Upper lobe of left lung (tissue), 4 donors: ENCODE data around the gene KRT40.

Experiments used
- EP300 ChIP-seq, 4 donors: sonication (generic); formaldehyde crosslinking; IDR thresholded peaks; one replicate each; pipeline ENCODE4 v1.5.1; 2017; ENCODE audit warnings: antibody characterized with exemption in 4 of 4, control low read depth in 2 of 4
- POLR2A ChIP-seq, 4 donors: fragments of 450-650 bp; IDR thresholded peaks; one replicate each; pipeline ENCODE4 v1.5.1; 2016 to 2017; ENCODE audit warnings: antibody characterized with exemption in 4 of 4, mild to moderate bottlenecking in 2 of 4
- POLR2AphosphoS5 ChIP-seq, 2 donors: sonication (generic); formaldehyde crosslinking; IDR thresholded peaks; one replicate each; pipeline ENCODE4 v1.5.1; 2017; ENCODE audit warnings: antibody characterized with exemption in 2 of 2
- TF ChIP-seq, protein P1 (sequence below), 6 experiments: fragments of 450-650 bp in 4 of 6; fragments of 200-600 bp in 2 of 6; sonication (generic) in 2 of 6; IDR thresholded peaks; one replicate each; pipeline ENCODE4 v1.5.1; 2016 to 2019; ENCODE audit warnings: antibody characterized with exemption in 6 of 6

DNA sequence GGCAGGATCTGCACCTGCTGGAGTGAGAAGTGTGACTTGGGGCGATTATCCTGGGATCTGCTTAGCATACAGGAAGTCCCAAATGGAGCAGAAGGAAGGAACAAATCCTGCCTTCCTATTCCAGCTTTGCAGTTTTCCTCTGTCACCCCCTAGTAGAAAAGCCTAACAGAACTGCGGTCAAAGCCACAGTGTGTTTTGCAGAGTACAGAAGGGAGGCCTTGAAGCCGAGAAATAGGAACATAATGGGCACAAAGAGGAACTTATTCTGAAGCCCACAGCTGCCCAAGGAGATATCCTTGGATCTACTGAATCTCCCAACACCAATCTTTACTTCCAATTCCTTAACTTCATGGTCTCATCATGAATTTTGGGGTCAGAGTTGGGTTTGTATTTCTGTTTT lies 34.4 kb upstream of the KRT40 start:
- TF ChIP-seq, protein P1, sequence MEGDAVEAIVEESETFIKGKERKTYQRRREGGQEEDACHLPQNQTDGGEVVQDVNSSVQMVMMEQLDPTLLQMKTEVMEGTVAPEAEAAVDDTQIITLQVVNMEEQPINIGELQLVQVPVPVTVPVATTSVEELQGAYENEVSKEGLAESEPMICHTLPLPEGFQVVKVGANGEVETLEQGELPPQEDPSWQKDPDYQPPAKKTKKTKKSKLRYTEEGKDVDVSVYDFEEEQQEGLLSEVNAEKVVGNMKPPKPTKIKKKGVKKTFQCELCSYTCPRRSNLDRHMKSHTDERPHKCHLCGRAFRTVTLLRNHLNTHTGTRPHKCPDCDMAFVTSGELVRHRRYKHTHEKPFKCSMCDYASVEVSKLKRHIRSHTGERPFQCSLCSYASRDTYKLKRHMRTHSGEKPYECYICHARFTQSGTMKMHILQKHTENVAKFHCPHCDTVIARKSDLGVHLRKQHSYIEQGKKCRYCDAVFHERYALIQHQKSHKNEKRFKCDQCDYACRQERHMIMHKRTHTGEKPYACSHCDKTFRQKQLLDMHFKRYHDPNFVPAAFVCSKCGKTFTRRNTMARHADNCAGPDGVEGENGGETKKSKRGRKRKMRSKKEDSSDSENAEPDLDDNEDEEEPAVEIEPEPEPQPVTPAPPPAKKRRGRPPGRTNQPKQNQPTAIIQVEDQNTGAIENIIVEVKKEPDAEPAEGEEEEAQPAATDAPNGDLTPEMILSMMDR (IDR thresholded peaks at IDR 0.05): no peak
- TF ChIP-seq POLR2AphosphoS5 (IDR thresholded peaks at IDR 0.05): no peak
- TF ChIP-seq EP300 (IDR thresholded peaks at IDR 0.05): no peak
- no peak for TF ChIP-seq POLR2A (IDR thresholded peaks at IDR 0.05)
